ENCODE data around the gene RELL1. TPM values are rescaled to one million over a fixed set of nuclear protein-coding genes. Genes with fewer than 3 reads are reported as not detected.

Gene RELL1
- total RNA-seq, 2 donors from 2014 or later, result 12.5 to 15.0 TPM

DNA sequence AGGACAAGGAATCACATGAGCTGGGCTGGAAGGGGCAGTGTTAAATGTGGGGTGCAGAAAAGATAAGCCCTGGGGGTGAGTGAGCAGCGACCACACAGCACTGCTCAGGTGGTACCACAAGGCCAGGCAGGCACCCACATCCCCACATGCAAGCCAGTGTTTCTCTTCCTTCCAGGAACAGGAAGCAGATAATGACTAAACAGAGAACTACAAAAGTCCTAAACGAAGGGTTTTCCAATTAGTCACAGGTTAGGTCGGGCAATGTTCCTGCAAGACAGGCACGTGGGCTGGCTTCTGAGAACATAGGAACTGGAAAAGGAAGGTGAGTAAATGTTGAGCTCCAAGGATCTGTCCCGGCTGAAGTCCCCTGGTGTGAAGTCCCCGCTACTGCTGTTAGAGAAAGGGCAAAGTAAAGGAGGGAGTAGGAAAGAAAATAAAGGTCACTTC lies 19.5 kb downstream of the RELL1 start:
- H3K4me3 ChIP-seq, result no peak overlapping the region
- ATAC-seq (peak; percentile 74), DNase-seq (peak in 2 of 4 donors; percentile 29 to 43)
- WGBS, 2 donors, result 56 to 61% methylated on average over 6 of the region's 6 CpGs
- H3K36me3 ChIP-seq (replicated peaks in 1 of 2; ENCODE audit: insufficient read depth in 1 of 2, low read depth in 2 of 2), result no peaks in the 10 kb centered on the region
- intact Hi-C loops (cut with DNase I), result no loop called here
- TF ChIP-seq POLR2A (IDR thresholded peaks at IDR 0.05), result no peak
- TF ChIP-seq, protein P1, sequence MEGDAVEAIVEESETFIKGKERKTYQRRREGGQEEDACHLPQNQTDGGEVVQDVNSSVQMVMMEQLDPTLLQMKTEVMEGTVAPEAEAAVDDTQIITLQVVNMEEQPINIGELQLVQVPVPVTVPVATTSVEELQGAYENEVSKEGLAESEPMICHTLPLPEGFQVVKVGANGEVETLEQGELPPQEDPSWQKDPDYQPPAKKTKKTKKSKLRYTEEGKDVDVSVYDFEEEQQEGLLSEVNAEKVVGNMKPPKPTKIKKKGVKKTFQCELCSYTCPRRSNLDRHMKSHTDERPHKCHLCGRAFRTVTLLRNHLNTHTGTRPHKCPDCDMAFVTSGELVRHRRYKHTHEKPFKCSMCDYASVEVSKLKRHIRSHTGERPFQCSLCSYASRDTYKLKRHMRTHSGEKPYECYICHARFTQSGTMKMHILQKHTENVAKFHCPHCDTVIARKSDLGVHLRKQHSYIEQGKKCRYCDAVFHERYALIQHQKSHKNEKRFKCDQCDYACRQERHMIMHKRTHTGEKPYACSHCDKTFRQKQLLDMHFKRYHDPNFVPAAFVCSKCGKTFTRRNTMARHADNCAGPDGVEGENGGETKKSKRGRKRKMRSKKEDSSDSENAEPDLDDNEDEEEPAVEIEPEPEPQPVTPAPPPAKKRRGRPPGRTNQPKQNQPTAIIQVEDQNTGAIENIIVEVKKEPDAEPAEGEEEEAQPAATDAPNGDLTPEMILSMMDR (IDR thresholded peaks at IDR 0.05), result no peak
- H3K4me1 ChIP-seq, result peaks cover 40% of the 10 kb centered on the region
- peak overlapping the region in 2 of 4 donors; percentile 33 to 40 for H3K27ac ChIP-seq
- no peaks in the 10 kb centered on the region for H3K9me3 ChIP-seq
- no peaks in the 10 kb centered on the region for H3K27me3 ChIP-seq

DNA sequence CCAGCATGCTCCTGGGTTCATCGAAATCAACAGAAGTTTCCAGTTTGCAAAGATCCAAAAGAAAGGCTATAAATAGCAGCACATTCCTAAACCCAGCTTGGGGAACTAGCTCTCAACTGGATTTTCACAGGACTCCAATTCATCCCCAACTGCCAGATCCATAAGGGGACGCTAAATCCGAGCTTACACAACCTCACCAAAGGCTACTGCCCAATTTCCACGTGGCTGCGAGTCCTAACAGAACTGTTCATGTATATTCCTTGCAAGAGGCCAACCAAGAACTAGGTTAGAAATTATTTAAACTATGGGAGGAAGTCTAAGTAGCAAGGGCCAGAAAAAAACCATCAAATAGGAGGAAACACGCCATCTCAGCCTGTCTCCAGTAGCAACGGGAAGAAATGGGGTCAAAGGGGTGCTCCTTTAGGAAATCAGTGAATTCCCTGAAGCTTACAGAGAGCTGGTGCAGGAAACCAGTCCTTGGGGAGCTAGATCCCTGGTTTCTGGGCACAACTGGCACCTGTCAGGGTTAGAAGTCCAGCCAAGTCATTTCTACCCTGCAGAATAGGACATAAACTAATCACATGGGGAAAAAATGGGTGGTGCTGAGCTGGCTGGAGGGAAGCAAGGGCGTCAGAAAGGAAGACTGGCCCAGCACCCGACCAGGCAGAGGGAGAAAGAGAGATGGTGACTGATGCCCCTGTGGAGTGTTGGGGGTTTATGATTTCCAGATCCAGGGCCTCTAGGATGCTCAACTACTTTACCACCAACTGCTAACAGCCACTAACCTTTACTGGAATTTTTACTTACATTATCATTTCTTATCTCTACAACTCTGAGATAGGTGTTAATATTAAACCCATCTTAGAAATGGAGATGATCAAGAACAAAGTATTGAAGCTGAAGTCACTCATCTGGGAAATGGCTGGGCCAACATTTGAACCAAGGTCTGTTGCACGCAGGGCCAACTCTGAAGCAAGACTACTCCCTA lies 20.5 kb downstream of the RELL1 start:
- no peak for TF ChIP-seq POLR2A (IDR thresholded peaks at IDR 0.05)
- TF ChIP-seq, protein P1 (IDR thresholded peaks at IDR 0.05), result no peak
- ATAC-seq (peak; percentile 47), DNase-seq (no peak)
- Histone ChIP-seq H3K4me3 (no peak overlapping the region), H3K27ac (peak overlapping the region in 2 of 4 donors; percentile 33 to 40), H3K9me3 (no peaks in the 10 kb centered on the region), H3K4me1 (peaks cover 40% of the 10 kb centered on the region), H3K36me3 (replicated peaks in 1 of 2; ENCODE audit: insufficient read depth in 1 of 2, low read depth in 2 of 2) (no peaks in the 10 kb centered on the region), H3K27me3 (no peaks in the 10 kb centered on the region)
- intact Hi-C loops (cut with DNase I), result no loop called here
- 82 to 83% methylated on average over 10 of the region's 10 CpGs for WGBS, 2 donors

DNA sequence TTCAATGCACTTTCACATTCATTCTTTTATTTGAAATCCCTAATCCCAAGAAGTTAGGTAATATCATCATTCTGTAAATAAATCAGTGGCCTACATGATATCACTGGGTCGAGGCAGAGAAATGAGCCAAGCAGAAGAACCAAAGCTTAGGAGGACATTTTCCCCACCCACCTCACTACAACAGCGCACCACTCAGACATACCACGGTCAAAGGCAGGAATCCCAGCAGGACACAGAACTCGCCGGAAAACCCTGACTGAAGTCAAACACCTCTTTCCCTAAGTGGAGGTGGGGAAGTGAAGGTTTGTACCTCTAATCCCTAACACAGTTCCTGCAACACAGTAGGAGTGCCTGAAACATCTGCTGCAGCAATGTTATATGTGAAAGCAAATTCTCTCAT lies 21.5 kb downstream of the RELL1 start:
- intact Hi-C loops (cut with DNase I), result no loop called here
- Histone ChIP-seq H3K9me3 (no peaks in the 10 kb centered on the region), H3K36me3 (replicated peaks in 1 of 2; ENCODE audit: insufficient read depth in 1 of 2, low read depth in 2 of 2) (no peaks in the 10 kb centered on the region), H3K4me1 (peaks cover 40% of the 10 kb centered on the region), H3K27me3 (no peaks in the 10 kb centered on the region), H3K4me3 (no peak overlapping the region), H3K27ac (peak overlapping the region in 2 of 4 donors; percentile 15 to 33)
- no peak for DNase-seq
- WGBS, 2 donors, result 66 to 76% methylated on average over 5 of the region's 5 CpGs
- TF ChIP-seq POLR2A (IDR thresholded peaks at IDR 0.05), result no peak
- TF ChIP-seq, protein P1 (IDR thresholded peaks at IDR 0.05), result no peak
- ATAC-seq, result no peak

DNA sequence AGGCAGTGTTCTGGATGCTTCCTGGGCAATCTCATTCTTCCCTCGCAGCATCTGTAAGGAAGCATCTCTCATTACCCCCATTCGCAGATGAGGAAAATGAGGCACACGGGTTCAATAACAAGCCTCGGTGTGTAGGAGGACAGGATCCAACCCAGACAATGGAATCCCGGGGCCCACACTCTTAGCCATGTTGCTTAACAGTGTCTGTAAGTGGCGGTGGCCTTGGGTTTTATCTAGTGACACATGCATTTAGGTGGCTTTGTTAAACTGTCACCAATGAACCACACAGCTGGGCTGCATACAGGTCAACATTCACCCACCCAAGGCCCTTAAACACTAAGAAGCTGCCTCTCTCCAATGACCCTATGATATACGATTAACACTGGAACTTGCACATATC lies 22.6 kb downstream of the RELL1 start:
- DNase-seq, result no peak
- H3K4me3 ChIP-seq, result no peak overlapping the region
- ATAC-seq, result no peak
- no peaks in the 10 kb centered on the region for H3K9me3 ChIP-seq
- WGBS, 2 donors, result 80 to 82% methylated on average over 7 of the region's 7 CpGs
- H3K27ac ChIP-seq, result no peak overlapping the region
- H3K36me3 ChIP-seq (replicated peaks in 1 of 2; ENCODE audit: insufficient read depth in 1 of 2, low read depth in 2 of 2), result no peaks in the 10 kb centered on the region
- peaks cover 40% of the 10 kb centered on the region for H3K4me1 ChIP-seq
- intact Hi-C loops (cut with DNase I), result no loop called here
- H3K27me3 ChIP-seq, result no peaks in the 10 kb centered on the region
- TF ChIP-seq, protein P1 (IDR thresholded peaks at IDR 0.05), result no peak
- no peak for TF ChIP-seq POLR2A (IDR thresholded peaks at IDR 0.05)

Data from body of pancreas (tissue), 4 donors.